ENCODE results near the gene IL18R1. TPM values are rescaled to one million over a fixed set of nuclear protein-coding genes. Genes with fewer than 3 reads are reported as not detected.
A peak's percentile ranks its signal among the peaks of the same experiment; 100 is the strongest.

Gene IL18R1
- total and polyA plus RNA-seq, 9 of the 15 experiments (the other 6 are each of a cell fraction or from before 2014, with no cell fraction given): 0.55 to 10.0 (median 2.5) TPM

GRCh38 chr2:102401865-102402264 is 46.3 kb downstream of the IL18R1 start (continued):
- peak; percentile 72 for TF ChIP-seq ATF3 (IDR thresholded peaks at IDR 0.05)
- TF ChIP-seq ATF3 (CRISPR knock-in tag; conservative IDR thresholded peaks at IDR 0.05): no peak
- 0 out of 2 replicates have a peak, but pooled peaks have one; percentile 65 for TF ChIP-seq FOXJ2 (tag; IDR thresholded peaks at IDR 0.05)
- no peak for TF ChIP-seq TCF3 (CRISPR knock-in tag; IDR thresholded peaks at IDR 0.05)

GRCh38 chr2:102410952-102411351 is 55.4 kb downstream of the IL18R1 start:
- ATAC-seq (peak; percentile 95), FAIRE-seq (no peak), DNase-seq (ENCODE audit: extremely low read depth in 1 of 4, low spot score in 3 of 4) (peak in 2 of 4 experiments; percentile 28 to 53)
- no peaks in the 10 kb centered on the region for H4K20me1 ChIP-seq (replicated peaks; ENCODE audit: control insufficient read depth, insufficient read depth, low read length)
- no peak overlapping the region for H3K4me2 ChIP-seq (ENCODE audit: insufficient read depth, low read length)
- H3K9me1 ChIP-seq (ENCODE audit: control insufficient read depth, insufficient read depth, low read length): no peaks in the 10 kb centered on the region
- H3K36me3 ChIP-seq (ENCODE audit: control insufficient read depth, insufficient read depth, low read length): no peaks in the 10 kb centered on the region
- in situ Hi-C loops (cut with MboI): no loop called here
- H3K27me3 ChIP-seq (ENCODE audit: control insufficient read depth in 2 of 2, insufficient read depth in 2 of 2, low read length in 2 of 2): no peaks in the 10 kb centered on the region
- intact Hi-C loops (cut with micrococcal nuclease): loop anchor here (2.0 kb wide), 1 partner anchor 32 kb away; no protein-coding TSS in a partner anchor
- peaks cover 0 to 8% of the 10 kb centered on the region in 2 experiments; a peak in 2 of 5 replicates for H3K4me1 ChIP-seq (replicated peaks in 1 of 2; ENCODE audit: control insufficient read depth in 2 of 2, insufficient read depth in 2 of 2, low read length in 2 of 2)
- H3K9ac ChIP-seq (ENCODE audit: insufficient read depth in 1 of 2, low read depth in 2 of 2, low read length in 2 of 2): no peak overlapping the region
- CTCF ChIA-PET (ENCODE audit: low intra/inter-chr PET ratio): interaction anchor here (0.7 to 1.5 kb wide), 2 partner anchors 32 to 39 kb away, joined by 4 to 6 read pairs; no protein-coding TSS in a partner anchor
- no peak overlapping the region for H2AFZ ChIP-seq (ENCODE audit: low read depth, low read length)
- BruUV-seq (replicated peaks): no TSS peak
- POLR2A ChIA-PET: no interaction called here
- WGBS (ENCODE audit: insufficient coverage, low coverage, missing lambda C conversion rate): 51% methylated on average over 3 of the region's 3 CpGs
- H3K79me2 ChIP-seq (ENCODE audit: control insufficient read depth, insufficient read depth, low read length): no peaks in the 10 kb centered on the region
- H3K9me3 ChIP-seq (replicated peaks; ENCODE audit: control insufficient read depth, insufficient read depth, low read depth, low read length): no peaks in the 10 kb centered on the region
- H3K4me3 ChIP-seq: no peak overlapping the region
- H3K27ac ChIP-seq (ENCODE audit: extremely low read depth, low read depth, low read length): no peak overlapping the region
- TF ChIP-seq ILK (tag; IDR thresholded peaks at IDR 0.05; ENCODE audit: borderline replicate concordance, low read depth) (no peak), SIN3B (IDR thresholded peaks at IDR 0.05; ENCODE audit: low read depth) (no peak), SP1 (CRISPR knock-in tag; IDR thresholded peaks at IDR 0.05) (no peak), PCBP1 (IDR thresholded peaks at IDR 0.05; ENCODE audit: low read depth, low read length, poor library complexity, severe bottlenecking) (no peak), RAD21 (CRISPR knock-in tag; conservative IDR thresholded peaks at IDR 0.05 in 1 of 2, IDR thresholded peaks at IDR 0.05 in 1 of 2) (peak; percentile 90 to 94), ZNF280B (CRISPR knock-in tag; IDR thresholded peaks at IDR 0.05) (no peak), DEAF1 (CRISPR knock-in tag; IDR thresholded peaks at IDR 0.05) (peak; percentile 85), TGIF2 (CRISPR knock-in tag; IDR thresholded peaks at IDR 0.05) (no peak)

All from K562 (cell line).